Ishikawa (cell line): ENCODE measurements around the gene WSCD2.

Experiments used
- CEBPB ChIP-seq: IDR thresholded peaks from 2 replicates; pipeline ENCODE4 v1.6.1; 2012
- CREB1 ChIP-seq: IDR thresholded peaks from 2 replicates; pipeline ENCODE4 v1.6.1; 2012; ENCODE audit warnings: low read depth
- EP300 ChIP-seq: IDR thresholded peaks from 2 replicates; pipeline ENCODE4 v1.6.1; 2012; ENCODE audit warnings: borderline replicate concordance
- NFIC ChIP-seq: IDR thresholded peaks from 2 replicates; pipeline ENCODE4 v1.6.1; 2012
- RAD21 ChIP-seq: IDR thresholded peaks from 2 replicates; pipeline ENCODE4 v1.6.1; 2012; ENCODE audit warnings: low read depth
- TAF1 ChIP-seq: IDR thresholded peaks from 2 replicates; pipeline ENCODE4 v1.6.1; 2012; ENCODE audit warnings: low read depth, mild to moderate bottlenecking
- TEAD4 ChIP-seq: IDR thresholded peaks from 2 replicates; pipeline ENCODE4 v1.6.1; 2012
- YY1 ChIP-seq: IDR thresholded peaks from 2 replicates; pipeline ENCODE4 v1.6.1; 2012; ENCODE audit warnings: low read depth
- ZBTB7A ChIP-seq: IDR thresholded peaks from 2 replicates; pipeline ENCODE4 v1.6.1; 2012; ENCODE audit warnings: low read depth
- TF ChIP-seq, protein P1 (sequence below): IDR thresholded peaks from 2 replicates; pipeline ENCODE4 v1.6.1; 2012
- TF ChIP-seq, protein P2 (sequence below): IDR thresholded peaks from 2 replicates; pipeline ENCODE4 v1.6.1; 2012; ENCODE audit warnings: low read depth, mild to moderate bottlenecking
- TF ChIP-seq, protein P3 (sequence below): IDR thresholded peaks from 2 replicates; pipeline ENCODE4 v1.6.1; 2012

DNA sequence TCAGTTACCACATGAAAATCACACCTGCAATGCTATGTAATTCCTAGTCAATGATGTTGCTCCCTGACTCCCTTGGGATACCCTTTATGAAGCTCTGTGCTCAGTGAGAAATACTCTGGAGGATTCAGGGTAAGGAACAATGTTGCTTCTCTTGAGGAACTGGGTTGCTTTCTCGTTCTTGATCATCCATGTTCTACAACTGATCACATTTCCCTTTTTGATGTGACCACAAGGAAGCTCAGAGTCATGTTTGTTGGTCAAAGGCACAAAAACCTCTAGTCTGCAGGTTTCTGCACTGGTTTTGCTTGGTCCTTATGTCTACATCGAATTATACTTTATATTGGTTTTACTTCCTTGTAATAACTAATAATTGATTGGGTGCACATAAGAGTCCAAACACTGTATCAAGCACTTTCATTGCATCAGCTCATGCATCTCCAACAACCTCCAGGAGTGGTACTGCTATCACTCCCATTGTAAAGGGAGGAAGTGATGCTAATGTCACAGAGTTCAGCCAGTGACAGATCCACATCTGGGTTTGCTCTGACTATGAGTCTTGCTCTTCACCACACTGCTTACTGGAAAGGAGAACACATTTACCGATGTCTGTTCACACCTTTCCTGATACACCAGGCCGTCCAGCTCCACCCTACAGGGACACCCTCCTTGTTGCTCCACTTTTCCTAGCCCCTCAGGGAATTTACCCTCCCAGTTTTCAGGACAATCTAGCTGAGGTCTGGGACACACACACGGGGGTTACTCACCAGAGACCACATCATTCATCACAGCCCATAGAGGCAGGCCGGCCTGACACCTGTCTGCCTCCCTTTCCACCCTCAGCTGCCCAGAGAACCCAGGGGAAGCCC, 169.0 kb downstream of the WSCD2 start:
- no peak for TF ChIP-seq TAF1
- TF ChIP-seq, protein P1, sequence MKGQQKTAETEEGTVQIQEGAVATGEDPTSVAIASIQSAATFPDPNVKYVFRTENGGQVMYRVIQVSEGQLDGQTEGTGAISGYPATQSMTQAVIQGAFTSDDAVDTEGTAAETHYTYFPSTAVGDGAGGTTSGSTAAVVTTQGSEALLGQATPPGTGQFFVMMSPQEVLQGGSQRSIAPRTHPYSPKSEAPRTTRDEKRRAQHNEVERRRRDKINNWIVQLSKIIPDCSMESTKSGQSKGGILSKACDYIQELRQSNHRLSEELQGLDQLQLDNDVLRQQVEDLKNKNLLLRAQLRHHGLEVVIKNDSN: no peak
- no peak for TF ChIP-seq YY1
- TF ChIP-seq EP300: no peak
- no peak for TF ChIP-seq CEBPB
- TF ChIP-seq CREB1: no peak
- no peak for TF ChIP-seq RAD21
- TF ChIP-seq, protein P2, sequence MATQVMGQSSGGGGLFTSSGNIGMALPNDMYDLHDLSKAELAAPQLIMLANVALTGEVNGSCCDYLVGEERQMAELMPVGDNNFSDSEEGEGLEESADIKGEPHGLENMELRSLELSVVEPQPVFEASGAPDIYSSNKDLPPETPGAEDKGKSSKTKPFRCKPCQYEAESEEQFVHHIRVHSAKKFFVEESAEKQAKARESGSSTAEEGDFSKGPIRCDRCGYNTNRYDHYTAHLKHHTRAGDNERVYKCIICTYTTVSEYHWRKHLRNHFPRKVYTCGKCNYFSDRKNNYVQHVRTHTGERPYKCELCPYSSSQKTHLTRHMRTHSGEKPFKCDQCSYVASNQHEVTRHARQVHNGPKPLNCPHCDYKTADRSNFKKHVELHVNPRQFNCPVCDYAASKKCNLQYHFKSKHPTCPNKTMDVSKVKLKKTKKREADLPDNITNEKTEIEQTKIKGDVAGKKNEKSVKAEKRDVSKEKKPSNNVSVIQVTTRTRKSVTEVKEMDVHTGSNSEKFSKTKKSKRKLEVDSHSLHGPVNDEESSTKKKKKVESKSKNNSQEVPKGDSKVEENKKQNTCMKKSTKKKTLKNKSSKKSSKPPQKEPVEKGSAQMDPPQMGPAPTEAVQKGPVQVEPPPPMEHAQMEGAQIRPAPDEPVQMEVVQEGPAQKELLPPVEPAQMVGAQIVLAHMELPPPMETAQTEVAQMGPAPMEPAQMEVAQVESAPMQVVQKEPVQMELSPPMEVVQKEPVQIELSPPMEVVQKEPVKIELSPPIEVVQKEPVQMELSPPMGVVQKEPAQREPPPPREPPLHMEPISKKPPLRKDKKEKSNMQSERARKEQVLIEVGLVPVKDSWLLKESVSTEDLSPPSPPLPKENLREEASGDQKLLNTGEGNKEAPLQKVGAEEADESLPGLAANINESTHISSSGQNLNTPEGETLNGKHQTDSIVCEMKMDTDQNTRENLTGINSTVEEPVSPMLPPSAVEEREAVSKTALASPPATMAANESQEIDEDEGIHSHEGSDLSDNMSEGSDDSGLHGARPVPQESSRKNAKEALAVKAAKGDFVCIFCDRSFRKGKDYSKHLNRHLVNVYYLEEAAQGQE: no peak
- TF ChIP-seq TEAD4: no peak
- no peak for TF ChIP-seq ZBTB7A
- TF ChIP-seq, protein P3, sequence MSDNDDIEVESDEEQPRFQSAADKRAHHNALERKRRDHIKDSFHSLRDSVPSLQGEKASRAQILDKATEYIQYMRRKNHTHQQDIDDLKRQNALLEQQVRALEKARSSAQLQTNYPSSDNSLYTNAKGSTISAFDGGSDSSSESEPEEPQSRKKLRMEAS: no peak
- TF ChIP-seq NFIC: no peak
